Endothelial cell of umbilical vein (primary cell): ENCODE results near the gene PDE3B. TPM values are rescaled to one million over a fixed set of nuclear protein-coding genes. Genes with fewer than 3 reads are reported as not detected.

ENCODE experiments used
- BruUV-seq: library from RNA; stranded (reverse); fragments of 400-500 nt; replicated peaks from 2 replicates; lab custom pipeline; 2021; lab: Mats Ljungman, UMichigan
- CTCF ChIA-PET: fragments of 300-600, 350-600 bp; sonication (Branson Sonifier 250); formaldehyde crosslinking; loops from one replicate; lab custom pipeline; 2021; ENCODE audit warnings: antibody characterized with exemption, inconsistent platforms; lab: Charles Lee
- POLR2A ChIA-PET: fragments of 300-600, 350-600 bp; sonication (Branson Sonifier 250); formaldehyde crosslinking; loops from one replicate; lab custom pipeline; 2021; ENCODE audit warnings: antibody characterized with exemption, inconsistent platforms; lab: Charles Lee
- DNase-seq: peaks from one replicate; pipeline ENCODE4 v3.0.0-alpha.2; 2011; ENCODE audit warnings: low read depth, low spot score
- FAIRE-seq: peaks from 2 replicates; lab custom pipeline; 2011; peaks lifted over from hg19 to GRCh38; lab: Jason Lieb, UNC
- H2AFZ ChIP-seq: 2 replicates; pipeline ENCODE4 v1.6.0; 2012; ENCODE audit warnings: low read depth, low read length, control low read depth, inconsistent platforms
- H3K27ac ChIP-seq: 2 replicates; pipeline ENCODE4 v1.5.1; 2011; ENCODE audit warnings: low read depth, mild to moderate bottlenecking, control low read depth, low read length, moderate library complexity; ENCODE audit not compliant: insufficient read depth
- H3K27me3 ChIP-seq, 2 experiments: 2 replicates each; pipeline versions ENCODE4 v1.6.0 to v1.6.1; 2011; ENCODE audit warnings: low read length in 2 of 2, mixed read lengths in 1 of 2; ENCODE audit not compliant: control insufficient read depth in 2 of 2, insufficient read depth in 2 of 2
- H3K36me3 ChIP-seq, 2 experiments: 2 replicates in 1 of 2; 3 replicates in 1 of 2; pipeline ENCODE4 v1.5.1; 2011; ENCODE audit warnings: low read length in 2 of 2, mild to moderate bottlenecking in 1 of 2, moderate library complexity in 1 of 2; ENCODE audit not compliant: control insufficient read depth in 2 of 2, insufficient read depth in 2 of 2; ENCODE audit errors: extremely low read depth in 1 of 2
- H3K4me1 ChIP-seq: 3 replicates; pipeline ENCODE4 v1.5.1; 2011; ENCODE audit warnings: mild to moderate bottlenecking, low read length; ENCODE audit not compliant: control insufficient read depth, insufficient read depth; ENCODE audit errors: extremely low read depth
- H3K4me2 ChIP-seq: 2 replicates; pipeline ENCODE4 v1.6.1; 2011; ENCODE audit warnings: low read length, control low read depth, mixed read lengths; ENCODE audit not compliant: insufficient read depth
- H3K4me3 ChIP-seq, 3 experiments: fragments of 200-600 bp in 1 of 3; sonication (generic), shearing (Covaris generic) in 1 of 3; replicated peaks in 1 of 3; 2 replicates each; pipeline ENCODE4 v1.5.1; 2011 to 2016; ENCODE audit warnings: control low read depth in 3 of 3, low read length in 3 of 3, mild to moderate bottlenecking in 2 of 3, inconsistent platforms in 1 of 3, low read depth in 1 of 3, moderate library complexity in 1 of 3; ENCODE audit not compliant: insufficient read depth in 1 of 3
- H3K79me2 ChIP-seq: 2 replicates; pipeline ENCODE4 v1.6.0; 2012; ENCODE audit warnings: low read length, inconsistent platforms; ENCODE audit not compliant: control insufficient read depth, insufficient read depth
- H3K9ac ChIP-seq: replicated peaks from 2 replicates; pipeline ENCODE3; 2011; ENCODE audit warnings: low read length, control low read depth; ENCODE audit not compliant: insufficient read depth; ENCODE audit errors: extremely low read depth
- H3K9me1 ChIP-seq: replicated peaks from 3 replicates; pipeline ENCODE4 v1.6.0; 2011; ENCODE audit warnings: mild to moderate bottlenecking, low read length; ENCODE audit not compliant: control insufficient read depth, insufficient read depth; ENCODE audit errors: extremely low read depth
- H3K9me3 ChIP-seq: replicated peaks from 2 replicates; pipeline ENCODE4 v1.5.1; 2012; ENCODE audit warnings: low read length, inconsistent platforms; ENCODE audit not compliant: control insufficient read depth, insufficient read depth
- H4K20me1 ChIP-seq: replicated peaks from 2 replicates; pipeline ENCODE3; 2011; ENCODE audit warnings: mild to moderate bottlenecking, low read length; ENCODE audit not compliant: control insufficient read depth, insufficient read depth; ENCODE audit errors: extremely low read depth
- FOS ChIP-seq: IDR thresholded peaks from 2 replicates; pipeline ENCODE4 v1.6.1; 2011; ENCODE audit warnings: mild to moderate bottlenecking, low read length, moderate library complexity, borderline replicate concordance; ENCODE audit not compliant: insufficient read depth
- GATA2 ChIP-seq: IDR thresholded peaks from 2 replicates; pipeline ENCODE4 v1.7.0; 2011; ENCODE audit warnings: low read depth, mild to moderate bottlenecking, moderate library complexity, mixed read lengths, low read length; ENCODE audit not compliant: insufficient read length, insufficient read depth
- JUN ChIP-seq: IDR thresholded peaks from 2 replicates; pipeline ENCODE4 v1.6.1; 2011; ENCODE audit warnings: borderline replicate concordance, low read depth; ENCODE audit not compliant: insufficient read length, insufficient read depth
- MYC ChIP-seq: IDR thresholded peaks from one replicate; pipeline ENCODE4 v1.6.1; 2011; ENCODE audit warnings: mild to moderate bottlenecking, low read depth, low read length
- POLR2A ChIP-seq: IDR thresholded peaks from 2 replicates; pipeline ENCODE4 v1.6.1; 2012; ENCODE audit warnings: low read depth, mild to moderate bottlenecking, control low read depth, low read length
- POLR2AphosphoS5 ChIP-seq: IDR thresholded peaks from 2 replicates; pipeline ENCODE4 v1.6.1; 2012; ENCODE audit warnings: low read depth, mild to moderate bottlenecking, control low read depth, low read length, moderate library complexity; ENCODE audit not compliant: insufficient read depth
- dilution Hi-C: fragments of 300-500 bp; cut with MboI; formaldehyde crosslinking; loops from one replicate; pipeline ENCODE4 v1.15.0; 2019; ENCODE audit warnings: low sequenced_read_pairs; ENCODE audit not compliant: extremely low pct_ligation_motif_present
- intact Hi-C: fragments of 100-400 bp; cut with micrococcal nuclease; formaldehyde crosslinking; loops from one replicate; pipeline ENCODE4 v1.10.0; 2022
- polyA plus RNA-seq, 4 experiments: library from polyadenylated mRNA; depleted of rRNA in 3 of 4; stranded (reverse) in 3 of 4; unstranded in 1 of 4; fragments of >200 nt; gene quantifications; 2 replicates each; pipeline versions ENCODE4 v1.2.1 to v1.2.3, GENCODE V29; 2011 to 2012; ENCODE audit warnings: missing spikeins in 1 of 4
- total RNA-seq: library from RNA; stranded (reverse); gene quantifications from 2 replicates; pipeline ENCODE4 v1.2.3, GENCODE V29; 2021
- TF ChIP-seq, protein P1 (sequence below), 2 donors: IDR thresholded peaks; 1 replicate in 1 of 2; 2 replicates in 1 of 2; pipeline ENCODE4 v1.5.1; 2011; ENCODE audit warnings: low read length in 2 of 2, mild to moderate bottlenecking in 2 of 2, moderate library complexity in 2 of 2, control low read depth in 1 of 2, inconsistent platforms in 1 of 2, low read depth in 1 of 2; ENCODE audit not compliant: insufficient read depth in 1 of 2; ENCODE audit errors: extremely low read depth in 1 of 2

PDE3B gene
- total and polyA plus RNA-seq, 2 donors (not counting 3 experiments of a cell fraction or from before 2014, with no cell fraction given): 0.26 to 1.9 TPM

DNA sequence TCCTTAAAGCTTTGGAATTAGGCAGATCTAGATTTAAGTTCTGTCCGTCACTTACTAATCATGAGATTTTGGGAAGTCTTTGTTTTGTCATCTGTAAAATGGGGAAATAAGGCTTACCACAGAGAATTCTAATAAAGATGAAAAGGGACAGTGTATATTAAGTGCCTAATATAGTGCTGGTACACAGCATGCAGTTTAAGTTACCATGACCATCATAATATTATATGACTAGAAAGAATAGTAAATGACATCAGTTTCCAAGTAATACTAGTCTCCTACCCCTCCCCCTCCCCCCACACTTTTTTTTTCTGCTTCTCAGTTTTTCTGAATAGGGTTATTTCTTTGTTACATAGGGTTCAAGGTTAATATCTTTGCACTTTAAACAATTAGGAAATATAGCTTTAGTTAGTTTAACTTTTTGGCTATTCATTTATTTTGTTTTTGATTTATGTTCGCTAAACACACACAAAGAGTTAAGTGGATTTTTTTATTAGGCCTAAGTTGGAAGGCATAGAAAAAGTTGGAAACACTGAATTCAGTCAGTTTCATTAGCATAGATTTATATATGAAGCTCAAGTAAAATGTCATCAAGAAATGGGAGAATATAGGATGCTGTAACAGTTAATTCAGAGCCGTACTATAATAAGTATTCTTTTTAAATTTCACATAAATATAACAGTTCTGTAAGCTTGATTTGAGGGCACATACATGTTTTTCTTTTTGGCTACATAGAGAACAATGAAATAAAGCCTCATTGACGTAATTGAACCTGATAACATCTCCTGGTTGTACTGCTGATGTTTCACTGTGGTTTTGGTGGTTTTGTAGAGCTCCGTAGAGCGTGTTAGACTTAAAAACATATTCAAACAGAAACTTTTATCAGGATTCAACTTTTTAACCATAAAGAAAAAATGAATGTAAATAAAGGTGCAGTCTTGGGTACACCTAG is 121.2 kb downstream of the PDE3B start:
- dilution Hi-C loops: no loop called here
- no peak for TF ChIP-seq FOS
- peak; percentile 48 for TF ChIP-seq GATA2
- POLR2A ChIA-PET: no interaction called here

DNA sequence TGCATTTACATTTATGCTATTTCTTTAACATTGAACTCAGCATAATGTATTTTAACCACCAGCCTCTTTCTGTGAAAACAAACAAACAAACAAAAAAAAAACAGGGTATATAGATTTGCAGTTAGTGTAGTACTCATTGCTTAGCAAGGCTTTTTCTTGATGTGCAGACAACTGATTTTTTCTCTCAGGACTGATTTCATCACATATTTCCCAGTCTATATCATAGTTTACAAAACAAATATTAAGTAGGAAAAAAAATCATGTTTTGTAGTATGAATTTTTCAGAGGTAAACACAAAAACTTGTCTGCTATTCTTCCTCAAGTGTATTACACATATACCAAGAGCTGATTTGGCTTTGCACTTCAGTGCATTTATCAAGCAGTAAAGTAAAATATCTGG is 123.0 kb downstream of the PDE3B start:
- POLR2A ChIA-PET: no interaction called here
- Histone ChIP-seq H3K9me3 (no peaks in the 10 kb centered on the region), H3K4me1 (peaks cover 2% of the 10 kb centered on the region), H3K9ac (no peak overlapping the region), H3K27me3 (peaks cover 0 to 1% of the 10 kb centered on the region in 2 experiments), H3K4me2 (no peak overlapping the region), H4K20me1 (no peaks in the 10 kb centered on the region), H3K27ac (no peak overlapping the region), H2AFZ (no peak overlapping the region), H3K9me1 (no peaks in the 10 kb centered on the region), H3K36me3 (no peaks in the 10 kb centered on the region), H3K79me2 (no peaks in the 10 kb centered on the region), H3K4me3 (no peak overlapping the region)
- FAIRE-seq: no peak
- intact Hi-C loops (loop anchor here (5.0 kb wide), 1 partner anchor 124 kb away; the partner anchor contains the start of gene PDE3B), dilution Hi-C loops (no loop called here)
- CTCF ChIA-PET: interaction anchor here (1.1 to 2.7 kb wide), 3 partner anchors 8 to 142 kb away, joined by 4 to 11 read pairs (median 8); no protein-coding TSS in a partner anchor
- TF ChIP-seq GATA2: no peak
- TF ChIP-seq JUN: no peak
- TF ChIP-seq, protein P1, sequence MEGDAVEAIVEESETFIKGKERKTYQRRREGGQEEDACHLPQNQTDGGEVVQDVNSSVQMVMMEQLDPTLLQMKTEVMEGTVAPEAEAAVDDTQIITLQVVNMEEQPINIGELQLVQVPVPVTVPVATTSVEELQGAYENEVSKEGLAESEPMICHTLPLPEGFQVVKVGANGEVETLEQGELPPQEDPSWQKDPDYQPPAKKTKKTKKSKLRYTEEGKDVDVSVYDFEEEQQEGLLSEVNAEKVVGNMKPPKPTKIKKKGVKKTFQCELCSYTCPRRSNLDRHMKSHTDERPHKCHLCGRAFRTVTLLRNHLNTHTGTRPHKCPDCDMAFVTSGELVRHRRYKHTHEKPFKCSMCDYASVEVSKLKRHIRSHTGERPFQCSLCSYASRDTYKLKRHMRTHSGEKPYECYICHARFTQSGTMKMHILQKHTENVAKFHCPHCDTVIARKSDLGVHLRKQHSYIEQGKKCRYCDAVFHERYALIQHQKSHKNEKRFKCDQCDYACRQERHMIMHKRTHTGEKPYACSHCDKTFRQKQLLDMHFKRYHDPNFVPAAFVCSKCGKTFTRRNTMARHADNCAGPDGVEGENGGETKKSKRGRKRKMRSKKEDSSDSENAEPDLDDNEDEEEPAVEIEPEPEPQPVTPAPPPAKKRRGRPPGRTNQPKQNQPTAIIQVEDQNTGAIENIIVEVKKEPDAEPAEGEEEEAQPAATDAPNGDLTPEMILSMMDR (IDR thresholded peaks at IDR 0.05; ENCODE audit: extremely low read depth in 1 of 2, insufficient read depth in 1 of 2, low read depth in 1 of 2, low read length in 2 of 2): no peak
- no peak for TF ChIP-seq POLR2A
- no peak for TF ChIP-seq MYC
- TF ChIP-seq POLR2AphosphoS5: no peak
- TF ChIP-seq FOS: no peak
- no TSS peak for BruUV-seq
- DNase-seq: no peak

More for the DNA sequence above, 121.2 kb downstream of the PDE3B start:
- no peaks in the 10 kb centered on the region for H3K9me3 ChIP-seq
- BruUV-seq: no TSS peak
- no peak for FAIRE-seq
- peaks cover 2% of the 10 kb centered on the region for H3K4me1 ChIP-seq
- no peak overlapping the region for H3K27ac ChIP-seq
- DNase-seq: peak; percentile 27
- no peaks in the 10 kb centered on the region for H4K20me1 ChIP-seq
- H3K9ac ChIP-seq: no peak overlapping the region
- intact Hi-C loops: loop anchor here (5.0 kb wide), 1 partner anchor 123 kb away; the partner anchor contains the start of gene PDE3B
- no peaks in the 10 kb centered on the region for H3K36me3 ChIP-seq
- H3K9me1 ChIP-seq: no peaks in the 10 kb centered on the region
- H3K4me3 ChIP-seq: no peak overlapping the region
- no peak overlapping the region for H2AFZ ChIP-seq
- H3K27me3 ChIP-seq: peaks cover 0 to 1% of the 10 kb centered on the region in 2 experiments
- no peaks in the 10 kb centered on the region for H3K79me2 ChIP-seq
- CTCF ChIA-PET: interaction anchor here (0.7 to 2.7 kb wide), 8 partner anchors 9 to 228 kb away, joined by 3 to 17 read pairs (median 5); no protein-coding TSS in a partner anchor
- H3K4me2 ChIP-seq: no peak overlapping the region
